CD4-positive, CD25-positive, alpha-beta regulatory T cell (primary cell): ENCODE results near the gene ACP6. TPM values are rescaled to one million over a fixed set of nuclear protein-coding genes. Genes with fewer than 3 reads are reported as not detected.
"Not testable (repeated sequence)": the region's sequence is repeated elsewhere in the genome, so short reads cannot be mapped to it uniquely, and the experiment has no call there.

ENCODE experiments used
- ATAC-seq, 2 donors: fragments of 150-1000 bp; cut with Tn5 transposase; one replicate each; pipeline ENCODE4 v1.10.0; 2021; ENCODE audit warnings: low read depth in 2 of 2, moderate number of reproducible peaks in 2 of 2, moderate library complexity in 1 of 2
- DNase-seq, 3 donors: peaks; one replicate each; pipeline versions ENCODE4 v3.0.0 to v3.0.0-alpha.2; 2012 to 2022; ENCODE audit warnings: mixed read lengths in 1 of 3
- H3K27ac ChIP-seq: one replicate; pipeline ENCODE4 v1.7.0; 2013; ENCODE audit warnings: mild to moderate bottlenecking, low read length; ENCODE audit not compliant: insufficient read depth, poor library complexity, severe bottlenecking
- H3K27me3 ChIP-seq: one replicate; pipeline ENCODE4 v1.7.0; 2013; ENCODE audit warnings: low read length; ENCODE audit not compliant: control insufficient read depth, insufficient read depth
- H3K36me3 ChIP-seq: one replicate; pipeline ENCODE4 v1.7.0; 2013; ENCODE audit warnings: mild to moderate bottlenecking, low read length, moderate library complexity; ENCODE audit not compliant: control insufficient read depth, insufficient read depth
- H3K4me1 ChIP-seq: 2 replicates; pipeline ENCODE4 v1.7.0; 2013; ENCODE audit warnings: mild to moderate bottlenecking, low read length; ENCODE audit not compliant: insufficient read depth, control insufficient read depth, poor library complexity, severe bottlenecking
- H3K4me3 ChIP-seq: one replicate; pipeline ENCODE4 v1.7.0; 2013; ENCODE audit warnings: low read depth, mild to moderate bottlenecking, low read length, moderate library complexity
- H3K9me3 ChIP-seq, 2 experiments: 1 replicate in 1 of 2; 2 replicates in 1 of 2; pipeline ENCODE4 v1.7.0; 2013; ENCODE audit warnings: low read length in 2 of 2, mild to moderate bottlenecking in 1 of 2, moderate library complexity in 1 of 2; ENCODE audit not compliant: control insufficient read depth in 2 of 2
- H3K27ac Mint-ChIP-seq, 3 donors: one replicate each; pipeline ENCODE4 v1.8.0; 2020 to 2022; ENCODE audit warnings: mild to moderate bottlenecking in 3 of 3, mixed read lengths in 3 of 3, moderate library complexity in 2 of 3
- H3K27me3 Mint-ChIP-seq: one replicate; pipeline ENCODE4 v1.8.0; 2022; ENCODE audit warnings: mild to moderate bottlenecking, mixed read lengths
- H3K36me3 Mint-ChIP-seq: one replicate; pipeline ENCODE4 v1.8.0; 2020; ENCODE audit warnings: mixed read lengths
- H3K4me1 Mint-ChIP-seq, 4 donors: one replicate each; pipeline ENCODE4 v1.8.0; 2020 to 2022; ENCODE audit warnings: mixed read lengths in 4 of 4, mild to moderate bottlenecking in 1 of 4
- H3K4me3 Mint-ChIP-seq, 4 donors: one replicate each; pipeline ENCODE4 v1.8.0; 2020 to 2022; ENCODE audit warnings: mild to moderate bottlenecking in 4 of 4, mixed read lengths in 4 of 4, moderate library complexity in 3 of 4
- H3K9me3 Mint-ChIP-seq, 7 donors: one replicate each; pipeline ENCODE4 v1.8.0; 2020 to 2022; ENCODE audit warnings: mixed read lengths in 7 of 7, mild to moderate bottlenecking in 3 of 7, moderate library complexity in 2 of 7
- polyA plus RNA-seq, 4 donors: library from polyadenylated mRNA; unstranded; fragments of 300-500 nt; fragmentation: Illumina TruSeq; gene quantifications; one replicate each; pipeline ENCODE4 v1.2.3, GENCODE V29; 2021
- total RNA-seq: library from RNA; stranded (reverse); gene quantifications from one replicate; pipeline ENCODE4 v1.2.3, GENCODE V29; 2022

The ACP6 gene
- total and polyA plus RNA-seq, 5 donors from 2014 or later: 8.9 to 18.5 (median 12.6) TPM

DNA sequence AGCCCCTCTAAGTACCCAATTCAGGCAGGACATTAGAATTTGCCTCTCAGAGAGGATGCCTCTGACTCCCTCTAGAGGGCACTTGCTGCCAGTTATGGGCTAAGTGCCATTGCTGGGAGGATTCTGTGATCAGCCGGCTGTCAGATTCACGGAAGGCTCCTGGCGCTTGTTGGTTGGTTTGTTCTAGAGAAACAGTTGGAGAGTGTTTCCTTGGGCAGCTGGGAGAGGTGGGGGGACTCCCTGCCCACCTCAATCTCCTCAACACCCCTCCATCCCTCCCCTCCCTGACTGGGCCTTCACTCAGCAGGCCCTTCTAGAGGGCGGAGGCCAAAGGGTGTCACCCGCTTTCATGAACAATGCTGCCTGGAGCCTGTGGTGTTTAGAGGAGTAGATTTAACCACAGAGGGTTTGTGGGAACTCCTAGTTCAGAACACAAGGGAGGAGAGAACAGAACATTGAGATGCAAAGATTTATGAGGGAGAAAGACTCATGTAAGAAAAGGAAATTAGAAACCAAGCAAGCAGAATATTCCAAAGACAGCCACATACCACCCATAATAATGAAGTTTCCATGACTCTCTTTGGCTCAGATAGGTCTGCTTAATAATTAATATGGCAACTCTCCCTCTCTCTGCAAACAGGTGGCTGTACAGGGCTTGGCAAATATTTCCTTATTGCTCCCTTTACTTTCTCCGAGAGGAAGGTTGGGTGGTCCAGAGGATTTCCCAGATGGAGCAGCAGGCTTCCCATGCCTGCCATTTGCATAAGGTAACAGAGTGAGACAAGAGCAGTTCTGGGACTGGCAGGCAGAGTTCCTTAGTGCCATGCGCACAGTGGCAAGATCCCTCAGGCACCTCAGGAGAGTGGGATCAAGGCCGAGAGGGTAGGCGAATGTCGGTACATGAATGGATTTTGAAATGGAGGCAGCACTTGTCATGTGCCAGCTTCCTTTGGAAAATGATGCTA lies 30.0 kb upstream of the ACP6 start:
- no peaks in the 10 kb centered on the region for H3K9me3 ChIP-seq
- Mint-ChIP-seq H3K4me1 (peaks cover 0 to 5% (median 2%) of the 10 kb centered on the region in 4 donors), H3K27me3 (peaks cover 31% of the 10 kb centered on the region), H3K27ac (peak overlapping the region in 1 of 3 donors; percentile 3), H3K36me3 (no peaks in the 10 kb centered on the region), H3K4me3 (no peak overlapping the region), H3K9me3 (peaks cover 0 to 2% (median 0%) of the 10 kb centered on the region in 7 donors)
- peaks cover 12% of the 10 kb centered on the region for H3K27me3 ChIP-seq
- DNase-seq: peak; percentile 20 to 62 (median 56)
- H3K4me1 ChIP-seq: no peaks in the 10 kb centered on the region
- H3K27ac ChIP-seq: no peak overlapping the region
- ATAC-seq: peak; percentile 59 to 71
- H3K4me3 ChIP-seq: no peak overlapping the region
- no peaks in the 10 kb centered on the region for H3K36me3 ChIP-seq

- Histone ChIP-seq H3K27me3 (peaks cover 14% of the 10 kb centered on the region), H3K36me3 (no peaks in the 10 kb centered on the region), H3K9me3 (no peaks in the 10 kb centered on the region), H3K27ac (no peak overlapping the region), H3K4me1 (no peaks in the 10 kb centered on the region), H3K4me3 (no peak overlapping the region)
- Mint-ChIP-seq H3K36me3 (no peaks in the 10 kb centered on the region), H3K27ac (peak overlapping the region in 1 of 3 donors; percentile 3), H3K9me3 (peaks cover 0 to 2% (median 0%) of the 10 kb centered on the region in 7 donors), H3K4me3 (no peak overlapping the region), H3K27me3 (peaks cover 35% of the 10 kb centered on the region), H3K4me1 (peaks cover 0 to 5% (median 2%) of the 10 kb centered on the region in 4 donors)
- DNase-seq (no peak), ATAC-seq (no peak)
Observed at GRCh38 chr1:147699686-147700041, 29.3 kb upstream of the ACP6 start.

GRCh38 chr1:147683163-147683763 lies 12.9 kb upstream of the ACP6 start:
- H3K27me3 Mint-ChIP-seq: peaks cover 35% of the 10 kb centered on the region
- H3K4me1 Mint-ChIP-seq: peaks cover 0 to under 1% (median 0%) of the 10 kb centered on the region in 4 donors
- H3K36me3 Mint-ChIP-seq: peaks cover 4% of the 10 kb centered on the region
- DNase-seq (no peak), ATAC-seq (no peak)
- peaks cover 22 to 28% of the 10 kb centered on the region in 2 experiments for H3K9me3 ChIP-seq
- H3K27ac Mint-ChIP-seq: no peak overlapping the region
- peaks cover 16% of the 10 kb centered on the region for H3K27me3 ChIP-seq
- H3K4me3 ChIP-seq: no peak overlapping the region
- H3K27ac ChIP-seq: no peak overlapping the region
- H3K4me3 Mint-ChIP-seq: no peak overlapping the region
- H3K4me1 ChIP-seq: no peaks in the 10 kb centered on the region
- H3K36me3 ChIP-seq: no peaks in the 10 kb centered on the region
- H3K9me3 Mint-ChIP-seq: peaks cover 1 to 26% (median 12%) of the 10 kb centered on the region in 7 donors

GRCh38 chr1:147680608-147681235 lies 10.4 kb upstream of the ACP6 start:
- Histone ChIP-seq H3K27me3 (peaks cover 13% of the 10 kb centered on the region), H3K9me3 (peaks cover 34 to 47% of the 10 kb centered on the region in 2 experiments)
- H3K4me1 ChIP-seq, H3K27ac Mint-ChIP-seq, H3K4me3 ChIP-seq, H3K36me3 ChIP-seq, H3K36me3 Mint-ChIP-seq, H3K4me1 Mint-ChIP-seq, ATAC-seq, DNase-seq, H3K27ac ChIP-seq, H3K4me3 Mint-ChIP-seq: not testable (repeated sequence)
- H3K9me3 Mint-ChIP-seq: peaks cover 1 to 38% (median 16%) of the 10 kb centered on the region in 7 donors
- peaks cover 31% of the 10 kb centered on the region for H3K27me3 Mint-ChIP-seq

DNA sequence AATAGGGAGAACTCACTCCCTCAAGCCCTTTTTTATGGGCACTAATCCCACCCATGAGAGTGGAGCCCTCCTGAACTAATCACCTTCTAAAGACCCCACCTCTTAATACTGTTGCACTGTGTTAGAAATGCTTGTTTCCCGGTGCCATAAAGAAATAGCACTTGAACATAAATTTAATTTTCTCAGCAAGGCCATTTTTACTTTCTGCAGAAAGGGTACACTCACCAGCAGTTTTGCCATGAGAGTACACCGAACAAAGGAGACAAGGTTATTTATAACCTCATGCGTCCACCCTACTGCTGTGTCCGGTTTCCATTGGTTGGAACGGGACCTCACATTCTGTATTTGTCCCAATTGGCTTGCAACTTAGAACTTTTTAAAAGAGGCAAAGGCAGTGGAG lies 7.4 kb upstream of the ACP6 start:
- not testable (repeated sequence) for H3K36me3 ChIP-seq

GRCh38 chr1:147676311-147677085 lies 6.2 kb upstream of the ACP6 start:
- H3K4me3 Mint-ChIP-seq: peak overlapping the region in 2 of 4 donors; percentile 11 to 77
- no peak for DNase-seq
- Histone ChIP-seq H3K36me3 (no peaks in the 10 kb centered on the region), H3K27ac (no peak overlapping the region), H3K4me3 (no peak overlapping the region), H3K9me3 (peaks cover 12 to 23% of the 10 kb centered on the region in 2 experiments), H3K4me1 (no peaks in the 10 kb centered on the region), H3K27me3 (peaks cover 11% of the 10 kb centered on the region)
- H3K4me1 Mint-ChIP-seq: no peaks in the 10 kb centered on the region
- H3K27ac Mint-ChIP-seq: no peak overlapping the region
- H3K36me3 Mint-ChIP-seq: no peaks in the 10 kb centered on the region
- no peak for ATAC-seq
- H3K27me3 Mint-ChIP-seq: peaks cover 42% of the 10 kb centered on the region
- peaks cover 0 to 19% (median 4%) of the 10 kb centered on the region in 7 donors for H3K9me3 Mint-ChIP-seq

More for the DNA sequence above, 7.4 kb upstream of the ACP6 start:
- H3K27ac Mint-ChIP-seq, H3K36me3 Mint-ChIP-seq, H3K4me1 Mint-ChIP-seq, H3K4me1 ChIP-seq, H3K4me3 Mint-ChIP-seq, ATAC-seq, H3K4me3 ChIP-seq, H3K27ac ChIP-seq, DNase-seq: not testable (repeated sequence)
- Mint-ChIP-seq H3K27me3 (peaks cover 40% of the 10 kb centered on the region), H3K9me3 (peaks cover 1 to 24% (median 7%) of the 10 kb centered on the region in 7 donors)
- peaks cover 14 to 34% of the 10 kb centered on the region in 2 experiments for H3K9me3 ChIP-seq
- H3K27me3 ChIP-seq: peaks cover 11% of the 10 kb centered on the region

DNA sequence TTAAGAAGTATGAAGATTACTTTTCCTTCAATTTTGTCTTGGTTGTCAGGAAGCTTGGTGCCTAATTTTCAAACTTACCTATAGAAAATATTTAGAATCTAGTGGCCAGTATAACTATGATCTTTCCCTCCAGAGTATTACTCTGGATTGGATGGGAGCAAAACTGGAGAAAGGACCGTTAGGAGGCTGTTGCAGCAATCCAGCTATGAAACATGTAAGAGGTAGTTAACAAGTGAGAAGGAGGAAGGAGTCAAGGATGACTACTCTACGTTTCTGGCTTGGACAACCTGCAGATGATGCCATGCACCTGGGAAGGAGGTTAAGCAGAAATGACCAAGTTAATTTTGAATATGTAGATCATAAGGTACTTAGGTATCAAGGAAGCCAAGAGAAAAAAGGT lies 3.5 kb upstream of the ACP6 start:
- Mint-ChIP-seq H3K36me3 (no peaks in the 10 kb centered on the region), H3K9me3 (peaks cover 0 to 19% (median 4%) of the 10 kb centered on the region in 7 donors), H3K4me3 (peak overlapping the region in 2 of 4 donors; percentile 7 to 8), H3K4me1 (peaks cover 3 to 16% (median 13%) of the 10 kb centered on the region in 4 donors), H3K27me3 (peaks cover 43% of the 10 kb centered on the region), H3K27ac (no peak overlapping the region)
- H3K4me1 ChIP-seq: peaks cover 15% of the 10 kb centered on the region
- no peak overlapping the region for H3K27ac ChIP-seq
- peaks cover 11% of the 10 kb centered on the region for H3K27me3 ChIP-seq
- H3K4me3 ChIP-seq: no peak overlapping the region
- no peak for DNase-seq
- ATAC-seq: no peak
- H3K36me3 ChIP-seq: no peaks in the 10 kb centered on the region
- H3K9me3 ChIP-seq: peaks cover 12 to 23% of the 10 kb centered on the region in 2 experiments
